ENCODE measurements around the gene WNT5B. TPM values are rescaled to one million over a fixed set of nuclear protein-coding genes. Genes with fewer than 3 reads are reported as not detected.

Gene WNT5B
- total and polyA plus RNA-seq, 2 of the 8 experiments (the other 6 are each of a cell fraction or from before 2014, with no cell fraction given), result 0.91 to 1.2 TPM

DNA sequence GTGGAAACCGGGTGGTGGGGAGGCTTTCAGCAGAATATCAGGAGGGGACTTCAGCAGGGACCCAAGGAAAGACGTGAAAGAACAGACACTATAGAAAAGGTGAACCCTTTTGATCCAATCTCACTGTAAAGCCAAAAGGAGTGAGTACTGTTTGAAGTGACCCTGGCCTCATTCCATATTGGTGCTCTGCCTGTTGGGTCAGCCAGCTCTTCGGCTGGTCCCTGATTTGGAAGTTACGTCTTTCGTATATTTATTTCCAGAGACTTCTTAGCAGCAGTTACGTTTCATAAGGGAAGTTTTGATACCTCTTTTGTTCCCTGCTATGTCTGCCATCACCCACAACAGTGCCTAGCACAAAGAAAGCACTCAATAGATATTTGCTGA lies 21.9 kb downstream of the WNT5B start:
- DNase-seq (ENCODE audit: low read depth in 1 of 2, low spot score in 2 of 2) (no peak), FAIRE-seq (no peak)
- H2BK120ac ChIP-seq (replicated peaks; ENCODE audit: low read depth, low read length), result no peak overlapping the region
- ChIA-PET POLR2A (ENCODE audit: partially characterized antibody) (interaction anchor here (2.3 kb wide), 1 partner anchor 141 kb away, joined by 6 read pairs; no protein-coding TSS in a partner anchor), CTCF (ENCODE audit: partially characterized antibody) (interaction anchor here (0.7 to 18.8 kb wide), 10 partner anchors 9 to 289 kb away, joined by 3 to 265 read pairs (median 10); no protein-coding TSS in a partner anchor)
- H2BK5ac ChIP-seq (ENCODE audit: low read depth, low read length), result no peak overlapping the region
- no peak overlapping the region for H3K4me3 ChIP-seq (ENCODE audit: extremely low read depth in 1 of 4, insufficient read depth in 2 of 4, low read depth in 3 of 4, low read length in 4 of 4)
- no peak overlapping the region for H4K91ac ChIP-seq (replicated peaks; ENCODE audit: insufficient read length, low read length)
- TF ChIP-seq RBBP5 (IDR thresholded peaks at IDR 0.05; ENCODE audit: borderline replicate concordance, low read depth, low read length) (no peak), POLR2AphosphoS5 (IDR thresholded peaks at IDR 0.05; ENCODE audit: low read depth, low read length) (no peak), CEBPB (IDR thresholded peaks at IDR 0.05; ENCODE audit: low read depth, low read length) (no peak), GABPA (IDR thresholded peaks at IDR 0.05; ENCODE audit: borderline replicate concordance, insufficient read depth, low read length) (no peak), EP300 (IDR thresholded peaks at IDR 0.05; ENCODE audit: borderline replicate concordance in 1 of 2, low read depth in 2 of 2, low read length in 2 of 2) (no peak), CTBP2 (IDR thresholded peaks at IDR 0.05; ENCODE audit: borderline replicate concordance, insufficient read depth, insufficient read length, low read length) (no peak), BACH1 (IDR thresholded peaks at IDR 0.05; ENCODE audit: low read length) (no peak), FOSL1 (IDR thresholded peaks at IDR 0.05; ENCODE audit: insufficient read depth, low read depth, low read length) (no peak), ASH2L (IDR thresholded peaks at IDR 0.05; ENCODE audit: low read length) (no peak), SIRT6 (IDR thresholded peaks at IDR 0.05; ENCODE audit: low read length) (no peak), YY1 (IDR thresholded peaks at IDR 0.05; ENCODE audit: low read depth, low read length) (no peak), ZNF274 (IDR thresholded peaks at IDR 0.05; ENCODE audit: borderline replicate concordance, extremely low read depth, low read length) (no peak), JUN (IDR thresholded peaks at IDR 0.05; ENCODE audit: low read depth, low read length) (no peak)
- TF ChIP-seq, protein P1, sequence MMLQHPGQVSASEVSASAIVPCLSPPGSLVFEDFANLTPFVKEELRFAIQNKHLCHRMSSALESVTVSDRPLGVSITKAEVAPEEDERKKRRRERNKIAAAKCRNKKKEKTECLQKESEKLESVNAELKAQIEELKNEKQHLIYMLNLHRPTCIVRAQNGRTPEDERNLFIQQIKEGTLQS (IDR thresholded peaks at IDR 0.05; ENCODE audit: insufficient read depth, low read depth, low read length), result no peak
- peaks cover 0 to 1% (median 0%) of the 10 kb centered on the region in 4 experiments; a peak in 1 of 7 replicates for H3K27me3 ChIP-seq (replicated peaks in 1 of 4; ENCODE audit: control insufficient read depth in 3 of 4, extremely low read depth in 1 of 4, insufficient read depth in 3 of 4, low read length in 3 of 4)
- no peak overlapping the region for H3K23ac ChIP-seq (ENCODE audit: insufficient read length)
- no peaks in the 10 kb centered on the region for H3K79me1 ChIP-seq (ENCODE audit: low read depth, low read length)
- no peak overlapping the region for H3K27ac ChIP-seq (ENCODE audit: low read depth, low read length)
- H3K23me2 ChIP-seq (ENCODE audit: low read depth, low read length), result peaks cover 2% of the 10 kb centered on the region; the same call in 1 of the 2 replicates
- H2AFZ ChIP-seq (ENCODE audit: low read length), result no peak overlapping the region
- H3K79me2 ChIP-seq (ENCODE audit: control insufficient read depth in 1 of 2, insufficient read depth in 2 of 2, low read length in 2 of 2), result no peaks in the 10 kb centered on the region
- H3K4ac ChIP-seq (replicated peaks; ENCODE audit: insufficient read length, low read depth, low read length), result no peak overlapping the region
- H3K9ac ChIP-seq (replicated peaks in 1 of 4; ENCODE audit: extremely low read depth in 1 of 4, low read depth in 3 of 4, low read length in 3 of 4), result no peak overlapping the region
- no peak overlapping the region for H2BK12ac ChIP-seq (ENCODE audit: low read depth, low read length)
- H2BK20ac ChIP-seq (ENCODE audit: low read length), result no peak overlapping the region
- H4K8ac ChIP-seq (ENCODE audit: extremely low read depth, insufficient read depth, low read length), result no peak overlapping the region
- H3K56ac ChIP-seq (replicated peaks; ENCODE audit: insufficient read length, low read depth, low read length), result no peak overlapping the region
- no peak overlapping the region for H4K5ac ChIP-seq (ENCODE audit: insufficient read length, low read depth, low read length)
- no peaks in the 10 kb centered on the region for H4K20me1 ChIP-seq (replicated peaks in 1 of 2; ENCODE audit: control insufficient read depth in 1 of 2, insufficient read depth in 2 of 2, low read length in 2 of 2)
- H2BK15ac ChIP-seq (ENCODE audit: low read length), result no peak overlapping the region
- H3K14ac ChIP-seq (ENCODE audit: insufficient read length), result no peak overlapping the region
- H3K36me3 ChIP-seq (ENCODE audit: control insufficient read depth in 2 of 4, insufficient read depth in 4 of 4, low read length in 3 of 4), result no peaks in the 10 kb centered on the region
- H3K18ac ChIP-seq (ENCODE audit: extremely low read depth, low read length), result no peak overlapping the region
- no peak overlapping the region for H2AK5ac ChIP-seq (ENCODE audit: low read depth, low read length)
- H3K4me2 ChIP-seq (ENCODE audit: insufficient read depth in 1 of 2, low read depth in 2 of 2, low read length in 2 of 2), result 0 out of 4 replicates have a peak overlapping the region, but pooled peaks of 1 of the 2 experiments have one; percentile 25
- H3K4me1 ChIP-seq (replicated peaks in 1 of 4; ENCODE audit: control insufficient read depth in 3 of 4, insufficient read depth in 4 of 4, low read length in 3 of 4), result peaks cover 0 to 3% (median 0%) of the 10 kb centered on the region in 4 experiments; a peak in 1 of 7 replicates
- 86% methylated on average over 6 of the region's 6 CpGs; no CpG with 5 or more reads in 1 of the 2 experiments for WGBS, 2 experiments (ENCODE audit: extremely low coverage in 1 of 2, insufficient coverage in 1 of 2, insufficient read length in 1 of 2, insufficient replicate concordance in 2 of 2, low coverage in 1 of 2, low lambda C conversion rate in 2 of 2, missing lambda C conversion rate in 1 of 2)
- no peaks in the 10 kb centered on the region for H3K9me3 ChIP-seq (ENCODE audit: insufficient read depth in 2 of 2, low read depth in 1 of 2, low read length in 1 of 2)

Measured in H1 (cell line).